ENCODE data around the gene COL28A1. TPM values are rescaled to one million over a fixed set of nuclear protein-coding genes. Genes with fewer than 3 reads are reported as not detected.

Gene COL28A1
- total and polyA plus RNA-seq, 4 donors: 1.3 to 10.2 (median 3.2) TPM

GRCh38 chr7:7566651-7567611 lies 31.3 kb upstream of the COL28A1 start, which contains the start of gene MIOS:
MIOS (plus strand) TSS chr7:7566884; CDS start chr7:7572476, 5,592 bp downstream.
- Histone ChIP-seq H3K4me3 (peak within 1 kb of the TSS; percentile 91), H3K27me3 (ENCODE audit: control insufficient read depth in 3 of 3, insufficient read depth in 3 of 3, low read length in 2 of 3) (no peaks in the 10 kb centered on the region), H3K9me3 (ENCODE audit: control insufficient read depth in 4 of 4, insufficient read depth in 3 of 4, low read length in 3 of 4) (no peaks in the 10 kb centered on the region), H3K36me3 (ENCODE audit: control insufficient read depth in 4 of 4, insufficient read depth in 4 of 4, low read length in 4 of 4) (peaks cover 0 to 5% (median 2%) of the 10 kb centered on the region in 4 donors), H3K9ac (ENCODE audit: insufficient read depth in 1 of 2, low read length in 2 of 2) (peak within 1 kb of the TSS; percentile 56 to 81), H3K4me1 (ENCODE audit: control insufficient read depth in 5 of 5, insufficient read depth in 5 of 5, low read length in 5 of 5) (peaks cover 0 to 21% (median 9%) of the 10 kb centered on the region in 5 donors), H3K27ac (ENCODE audit: low read depth in 1 of 2, low read length in 1 of 2) (peak within 1 kb of the TSS; percentile 95 to 97)
- WGBS, 2 donors: 0% methylated on average over 47 to 96 of the region's 96 CpGs
- no peak for TF ChIP-seq CTCF (IDR thresholded peaks at IDR 0.05; ENCODE audit: control extremely low read depth, extremely low read depth)
- peak; percentile 96 for ATAC-seq (ENCODE audit: insufficient read depth, low FRiP score)
- DNase-seq: peak; percentile 83 to 91 (median 88)

- 81 to 91% methylated on average over 26 of the region's 26 CpGs for WGBS, 2 donors
- peak; percentile 26 to 72 (median 51) for DNase-seq
- no peak overlapping the region for H3K9ac ChIP-seq (ENCODE audit: insufficient read depth in 1 of 2, low read length in 2 of 2)
- TF ChIP-seq CTCF (IDR thresholded peaks at IDR 0.05; ENCODE audit: control extremely low read depth, extremely low read depth): no peak
- H3K27ac ChIP-seq (ENCODE audit: low read depth in 1 of 2, low read length in 1 of 2): peak overlapping the region in 1 of 2 donors; percentile 95
- peaks cover 0 to 21% (median 9%) of the 10 kb centered on the region in 5 donors for H3K4me1 ChIP-seq (ENCODE audit: control insufficient read depth in 5 of 5, insufficient read depth in 5 of 5, low read length in 5 of 5)
- peaks cover 0 to 5% (median 2%) of the 10 kb centered on the region in 4 donors for H3K36me3 ChIP-seq (ENCODE audit: control insufficient read depth in 4 of 4, insufficient read depth in 4 of 4, low read length in 4 of 4)
- peak; percentile 31 for ATAC-seq (ENCODE audit: insufficient read depth, low FRiP score)
- H3K4me3 ChIP-seq: no peak overlapping the region
- no peaks in the 10 kb centered on the region for H3K27me3 ChIP-seq (ENCODE audit: control insufficient read depth in 3 of 3, insufficient read depth in 3 of 3, low read length in 2 of 3)
- H3K9me3 ChIP-seq (ENCODE audit: control insufficient read depth in 4 of 4, insufficient read depth in 3 of 4, low read length in 3 of 4): no peaks in the 10 kb centered on the region
These were observed 30.3 kb upstream of the COL28A1 start for GRCh38 chr7:7565746-7566650.

GRCh38 chr7:7565018-7565680 lies 29.5 kb upstream of the COL28A1 start:
- H3K27me3 ChIP-seq (ENCODE audit: control insufficient read depth in 3 of 3, insufficient read depth in 3 of 3, low read length in 2 of 3): no peaks in the 10 kb centered on the region
- DNase-seq (no peak), ATAC-seq (ENCODE audit: insufficient read depth, low FRiP score) (no peak)
- peak overlapping the region in 1 of 2 donors; percentile 30 for H3K27ac ChIP-seq (ENCODE audit: low read depth in 1 of 2, low read length in 1 of 2)
- no peaks in the 10 kb centered on the region for H3K9me3 ChIP-seq (ENCODE audit: control insufficient read depth in 4 of 4, insufficient read depth in 3 of 4, low read length in 3 of 4)
- WGBS, 2 donors: 97 to 100% methylated on average over 4 of the region's 4 CpGs
- peaks cover 0 to 5% (median under 1%) of the 10 kb centered on the region in 4 donors for H3K36me3 ChIP-seq (ENCODE audit: control insufficient read depth in 4 of 4, insufficient read depth in 4 of 4, low read length in 4 of 4)
- no peak overlapping the region for H3K9ac ChIP-seq (ENCODE audit: insufficient read depth in 1 of 2, low read length in 2 of 2)
- TF ChIP-seq CTCF (IDR thresholded peaks at IDR 0.05; ENCODE audit: control extremely low read depth, extremely low read depth): no peak
- H3K4me1 ChIP-seq (ENCODE audit: control insufficient read depth in 5 of 5, insufficient read depth in 5 of 5, low read length in 5 of 5): peaks cover 0 to 21% (median 9%) of the 10 kb centered on the region in 5 donors
- H3K4me3 ChIP-seq: no peak overlapping the region
